ENCODE data around the gene TUBGCP5.

The TUBGCP5 gene

DNA sequence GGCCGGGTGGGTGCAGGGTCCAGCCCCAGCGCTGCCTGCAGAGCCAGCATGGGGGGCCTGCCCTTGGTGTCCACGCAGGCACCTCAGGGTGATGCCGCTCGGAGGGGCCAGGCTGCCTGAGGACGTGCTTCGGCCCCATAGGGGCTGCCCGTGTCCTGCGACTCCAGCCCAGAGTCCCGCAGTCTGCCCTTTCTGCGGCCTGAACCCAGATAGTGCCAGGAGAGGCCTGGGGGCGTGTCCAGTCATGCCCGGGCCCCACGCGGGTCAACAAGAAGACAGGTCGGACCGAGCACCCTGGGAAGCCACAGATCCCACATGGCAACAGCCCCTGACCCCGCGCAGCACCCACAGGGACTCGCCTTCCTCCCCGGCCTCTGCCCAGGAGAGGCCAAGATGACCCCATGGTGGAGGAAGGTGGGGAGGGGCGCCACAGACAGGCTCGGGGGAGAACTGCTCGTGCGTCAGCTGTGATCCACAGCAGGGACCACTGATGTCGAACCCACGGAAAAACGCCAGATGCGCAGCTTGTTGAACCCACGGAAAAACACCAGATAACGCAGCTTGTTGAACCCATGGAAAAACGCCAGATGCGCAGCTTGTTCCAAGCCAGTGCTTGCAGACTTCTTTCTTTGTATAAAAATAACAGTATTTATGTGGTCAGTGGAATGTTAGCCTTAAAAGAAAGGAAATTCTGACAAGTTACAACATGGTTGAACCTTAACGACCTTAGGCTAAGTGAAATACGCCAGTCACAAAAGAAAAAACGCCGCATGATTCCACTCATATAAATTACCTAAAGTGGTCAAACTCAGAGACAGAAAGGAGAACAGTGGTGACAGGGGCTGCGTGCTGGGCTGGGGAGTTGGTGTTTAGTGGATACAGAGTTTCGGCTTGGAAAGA, 87.7 kb downstream of the TUBGCP5 start:
- DNase-seq = no peak

GRCh38 chr15:22951031-22951380, 88.4 kb downstream of the TUBGCP5 start:
- DNase-seq = no peak

DNA sequence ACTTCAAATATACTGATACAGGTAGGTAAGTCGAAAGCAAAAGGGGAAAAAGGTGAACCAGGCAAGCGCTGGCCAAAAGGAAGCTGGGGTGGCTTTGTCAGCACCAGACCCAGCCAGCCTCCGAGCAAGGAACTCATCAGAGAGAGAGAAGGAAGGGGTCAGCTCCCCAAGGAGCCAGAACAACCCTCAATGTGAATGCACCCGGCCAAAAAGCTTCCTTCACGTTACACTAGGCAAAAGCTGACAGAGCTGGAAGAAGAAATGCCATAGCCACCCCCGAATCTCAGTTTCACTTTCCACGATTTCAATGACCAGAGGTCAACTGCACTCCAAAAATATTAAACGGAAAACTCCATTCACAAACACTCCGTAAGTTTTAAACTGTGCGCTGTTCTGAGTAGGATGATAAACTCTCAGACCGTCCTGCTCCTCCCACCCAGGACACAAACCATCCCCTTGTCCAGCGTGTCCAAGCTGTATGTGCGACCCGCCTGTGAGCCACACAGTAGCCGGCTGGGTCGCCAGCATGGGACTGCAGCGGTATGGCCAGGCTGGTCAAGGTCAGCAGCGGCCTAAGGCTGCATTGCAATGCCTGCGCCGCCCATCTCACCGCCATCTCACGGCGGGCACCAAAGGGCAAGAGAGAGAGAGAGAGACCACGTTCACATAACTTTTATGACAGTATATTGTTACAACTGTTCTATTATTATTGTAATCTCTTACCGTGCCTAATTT, 88.9 kb downstream of the TUBGCP5 start:
- peak in 1 of 2 donors; percentile 13 for DNase-seq
